GM18519 (cell line): ENCODE measurements around the gene KRTDAP.

Experiments
- ATAC-seq: cut with Tn5 transposase; IDR thresholded peaks from one replicate; pipeline ENCODE4 v1.9.1; 2021; ENCODE audit warnings: mild to moderate bottlenecking, moderate library complexity; ENCODE audit not compliant: unreplicated experiment, low FRiP score

The KRTDAP gene

DNA sequence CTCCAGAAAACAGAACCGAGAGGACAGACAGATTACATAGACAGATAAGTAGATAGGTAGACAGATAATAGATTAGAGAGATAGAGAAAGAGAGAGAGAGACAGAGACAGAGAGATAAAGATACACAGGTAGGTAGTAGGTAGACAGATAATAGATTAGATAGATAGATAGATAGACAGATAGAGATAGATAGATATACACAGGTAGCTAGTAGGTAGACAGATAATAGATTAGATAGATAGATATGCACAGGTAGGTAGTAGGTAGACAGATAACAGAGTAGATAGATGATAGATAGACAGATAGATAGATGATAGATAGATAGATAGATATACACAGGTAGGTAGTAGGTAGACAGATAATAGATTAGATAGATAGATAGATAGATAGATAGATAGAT is 32.1 kb downstream of the KRTDAP start:
- no peak for ATAC-seq

DNA sequence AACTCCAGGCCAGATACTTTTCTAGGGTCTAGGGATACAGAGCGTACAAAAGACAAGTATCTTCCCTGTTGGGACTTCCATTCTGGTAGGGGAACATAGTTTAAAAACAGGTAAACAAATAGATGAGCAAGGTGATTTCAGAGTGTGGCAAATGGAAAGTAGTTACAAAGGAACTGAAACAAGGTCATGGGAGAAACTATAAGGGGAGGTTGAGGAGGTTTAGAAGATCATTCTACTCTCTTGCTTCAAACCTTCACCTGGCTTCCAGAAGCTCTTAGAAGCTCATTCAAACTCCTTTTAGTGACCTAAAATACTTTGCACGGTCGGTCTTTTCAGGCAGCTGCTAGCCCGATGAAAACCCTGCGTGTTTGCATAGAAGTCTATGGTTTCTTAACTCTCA is 33.1 kb downstream of the KRTDAP start:
- ATAC-seq, result no peak

DNA sequence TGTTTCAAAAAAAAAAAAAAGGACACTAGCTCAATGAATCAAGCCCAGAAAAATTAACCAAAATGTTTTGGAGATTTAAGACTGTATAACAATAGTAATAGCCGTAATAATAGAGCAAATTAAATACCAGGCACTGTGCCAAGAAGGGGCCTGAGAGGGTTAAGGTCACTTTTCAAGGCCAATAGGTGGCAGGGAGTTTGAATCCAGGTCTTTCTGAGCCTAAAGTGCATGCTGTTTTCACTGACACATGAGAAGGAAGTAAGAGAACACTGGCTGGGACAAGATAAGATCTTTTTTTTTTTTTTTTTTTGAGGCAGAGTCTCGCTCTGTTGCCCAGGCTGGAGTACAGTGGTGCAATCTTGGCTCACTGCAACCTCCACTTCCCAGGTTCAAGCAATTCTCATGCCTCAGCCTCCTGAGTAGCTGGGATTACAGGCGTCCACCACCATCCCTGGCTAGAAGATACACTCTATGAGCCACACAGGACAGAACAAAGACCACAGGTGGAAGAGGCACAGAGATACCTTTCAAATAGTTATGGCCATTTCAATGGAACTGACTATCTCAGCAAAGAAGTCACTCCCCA is 34.6 kb downstream of the KRTDAP start:
- ATAC-seq, result no peak

DNA sequence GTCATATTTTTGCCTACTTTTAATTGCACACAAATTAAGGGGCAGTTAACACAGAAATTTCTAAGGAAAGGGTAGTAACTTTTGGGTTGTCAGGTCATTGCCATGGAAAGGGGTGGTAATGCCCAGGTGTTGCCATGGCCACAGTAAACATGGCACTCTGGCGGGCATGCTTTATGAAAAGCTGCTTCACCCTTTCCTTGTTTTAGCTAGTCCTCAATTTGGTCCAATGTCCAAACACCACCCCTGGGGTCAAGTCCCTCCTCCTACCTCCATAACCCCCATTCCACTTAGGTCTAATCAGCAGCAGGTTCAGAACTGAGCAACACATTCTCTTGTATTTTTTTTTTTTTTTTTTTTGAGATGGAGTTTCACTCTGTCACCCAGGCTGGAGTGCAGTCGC is 35.6 kb downstream of the KRTDAP start:
- ATAC-seq, result no peak

DNA sequence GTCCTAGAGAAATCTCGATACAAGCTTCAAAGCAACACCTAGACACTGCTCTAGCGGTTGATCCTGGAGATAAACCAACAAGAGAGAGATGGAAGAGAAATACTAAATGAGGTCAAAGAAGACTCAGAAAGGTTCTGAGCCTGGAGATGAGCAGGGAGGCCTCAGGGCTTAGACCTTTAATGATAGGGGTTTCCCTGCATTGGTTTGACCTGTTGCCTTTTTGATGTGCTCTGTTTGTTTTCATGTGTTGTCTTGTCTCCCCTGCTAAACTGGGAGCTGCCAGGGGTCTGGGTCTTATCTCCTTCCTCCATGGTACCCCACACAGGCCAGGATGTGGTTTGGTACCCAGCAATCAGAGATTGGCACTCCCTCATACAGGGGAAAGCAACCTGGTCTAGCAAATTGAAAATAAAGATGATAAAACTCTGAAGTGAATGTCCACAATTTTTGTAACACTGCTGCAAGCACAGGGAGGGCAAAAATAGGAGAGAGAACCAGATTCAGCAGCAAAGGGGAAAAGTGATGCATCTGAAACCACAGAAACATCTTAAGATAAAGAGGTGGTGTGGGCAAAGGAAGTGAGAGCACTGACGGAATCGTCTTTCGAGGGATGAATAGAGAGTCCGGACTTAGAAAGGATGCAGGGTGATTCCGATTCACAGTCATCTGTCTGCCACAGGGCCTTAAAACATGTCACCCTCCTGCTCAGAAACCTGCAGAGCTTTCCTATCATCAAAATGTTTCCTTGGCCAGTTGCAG is 38.7 kb downstream of the KRTDAP start:
- ATAC-seq, result no peak

DNA sequence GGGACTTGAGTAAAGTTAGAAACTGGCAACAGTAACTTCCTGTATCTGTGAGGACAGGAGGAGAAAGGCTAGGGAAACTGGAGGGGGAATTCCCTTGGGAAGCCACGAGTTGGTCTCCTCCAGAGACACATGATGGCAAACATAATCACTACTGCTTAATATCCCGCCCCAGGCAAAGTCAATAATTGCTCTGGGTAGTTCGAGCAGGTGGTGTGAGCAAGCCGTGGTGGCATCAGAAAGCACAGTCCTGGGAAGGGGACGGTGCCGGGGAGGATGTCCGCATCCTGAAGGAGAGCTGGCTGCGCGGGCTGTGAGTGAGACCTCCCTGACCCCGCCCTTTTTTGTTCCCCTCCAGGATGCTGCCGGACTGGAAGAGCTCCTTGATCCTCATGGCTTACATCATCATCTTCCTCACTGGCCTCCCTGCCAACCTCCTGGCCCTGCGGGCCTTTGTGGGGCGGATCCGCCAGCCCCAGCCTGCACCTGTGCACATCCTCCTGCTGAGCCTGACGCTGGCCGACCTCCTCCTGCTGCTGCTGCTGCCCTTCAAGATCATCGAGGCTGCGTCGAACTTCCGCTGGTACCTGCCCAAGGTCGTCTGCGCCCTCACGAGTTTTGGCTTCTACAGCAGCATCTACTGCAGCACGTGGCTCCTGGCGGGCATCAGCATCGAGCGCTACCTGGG is 40.8 kb downstream of the KRTDAP start:
- ATAC-seq, result no peak

DNA sequence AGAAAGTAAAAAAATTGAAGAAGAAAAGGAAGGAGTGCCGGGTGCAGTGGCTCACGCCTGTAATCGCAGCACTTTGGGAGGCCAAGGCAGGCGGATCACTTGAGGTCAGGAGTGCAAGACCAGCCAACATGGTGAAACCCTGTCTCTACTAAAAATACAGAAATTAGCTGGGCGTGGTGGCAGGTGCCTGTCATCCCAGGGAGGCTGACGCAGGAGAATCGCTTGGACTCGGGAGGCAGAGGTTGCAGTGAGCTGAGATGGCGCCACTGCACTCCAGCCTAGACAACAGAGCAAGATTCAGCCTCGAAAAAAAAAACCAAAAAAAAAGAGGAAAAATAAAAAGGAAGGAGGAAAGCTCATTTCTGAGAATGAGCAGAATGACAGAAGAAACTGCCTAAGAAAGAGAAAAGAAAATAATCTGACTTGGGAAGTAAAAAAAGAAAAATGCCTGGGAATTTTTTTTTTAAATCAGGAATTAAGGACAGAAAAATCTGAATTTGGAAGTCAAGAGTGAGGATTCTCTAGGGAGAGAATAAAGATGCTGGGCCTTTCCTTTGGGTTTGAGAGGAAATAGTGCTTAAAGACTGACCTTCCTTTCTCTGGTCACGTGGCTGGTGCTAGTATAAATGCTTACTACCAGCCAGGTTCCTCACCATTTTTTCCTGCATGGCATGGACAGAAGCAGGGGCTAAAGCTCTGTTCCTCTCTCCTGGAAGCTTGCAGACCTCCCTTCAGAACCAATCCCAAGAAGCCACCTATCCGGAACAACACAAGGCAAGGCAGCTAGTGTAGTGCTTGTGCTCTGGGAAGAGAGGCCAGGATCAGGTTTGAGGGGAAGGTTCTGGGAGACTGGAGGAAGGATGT is 42.4 kb downstream of the KRTDAP start, which contains the start of gene FFAR2:
Gene FFAR2, plus strand, starts transcription at position 652 of the 864 bp plus-strand sequence. CDS start 1,458 bp downstream, outside the sequence.
- no peak for ATAC-seq

DNA sequence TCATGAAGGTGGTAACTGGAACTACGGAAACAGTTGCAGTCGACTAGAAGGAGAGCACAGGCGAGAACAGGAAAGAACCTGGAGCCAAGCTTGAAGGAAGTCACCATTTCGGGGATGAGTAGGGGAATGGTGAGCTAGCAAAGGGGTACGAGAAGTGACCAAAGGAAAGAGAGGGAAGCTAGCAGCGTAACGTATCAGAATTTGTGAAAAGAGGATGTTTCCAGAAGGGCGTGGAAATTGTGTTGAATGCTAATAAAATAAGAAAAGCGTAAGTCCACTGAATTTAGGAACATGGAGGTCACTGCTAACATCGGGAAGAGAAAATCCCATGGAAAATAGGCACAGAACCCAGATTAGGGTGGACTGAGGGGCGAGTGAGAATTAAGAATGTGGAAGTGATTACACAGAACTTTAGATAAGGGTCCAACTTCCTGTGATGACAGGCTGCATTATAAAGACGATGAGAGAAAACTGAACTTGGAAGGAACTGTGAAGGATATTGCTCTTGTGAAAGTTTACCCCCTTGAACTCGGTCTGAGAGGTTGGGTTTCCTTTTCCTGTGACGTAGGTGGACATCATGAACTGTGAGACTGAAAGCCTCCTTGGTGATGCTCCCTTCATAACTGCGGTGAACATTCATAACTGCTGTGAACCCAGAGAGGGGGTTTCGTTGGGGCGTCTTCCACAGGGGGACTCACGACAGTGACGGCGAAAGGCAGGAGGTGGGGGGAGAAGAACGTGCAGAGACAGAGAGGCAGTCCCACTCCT is 44.3 kb downstream of the KRTDAP start:
- no peak for ATAC-seq

DNA sequence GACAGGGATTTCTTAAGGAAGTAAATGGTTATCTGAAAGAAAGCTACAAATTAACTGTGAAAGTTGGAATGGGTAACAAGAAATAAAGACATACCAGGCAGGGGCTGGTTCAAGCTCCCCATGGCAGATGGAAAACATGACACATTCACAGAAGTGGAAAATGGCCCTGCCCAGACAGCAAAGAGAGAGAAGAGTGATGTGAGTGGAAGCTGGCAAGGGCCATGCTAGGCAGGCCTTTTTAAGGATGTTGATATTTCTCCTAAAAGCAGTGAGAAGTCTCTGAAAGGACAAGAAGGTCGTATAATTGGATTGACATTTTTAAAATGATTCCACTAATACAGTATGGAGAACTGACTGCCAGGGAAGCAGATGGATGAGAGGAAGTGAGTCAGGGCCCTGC is 45.5 kb downstream of the KRTDAP start:
- ATAC-seq, result no peak

DNA sequence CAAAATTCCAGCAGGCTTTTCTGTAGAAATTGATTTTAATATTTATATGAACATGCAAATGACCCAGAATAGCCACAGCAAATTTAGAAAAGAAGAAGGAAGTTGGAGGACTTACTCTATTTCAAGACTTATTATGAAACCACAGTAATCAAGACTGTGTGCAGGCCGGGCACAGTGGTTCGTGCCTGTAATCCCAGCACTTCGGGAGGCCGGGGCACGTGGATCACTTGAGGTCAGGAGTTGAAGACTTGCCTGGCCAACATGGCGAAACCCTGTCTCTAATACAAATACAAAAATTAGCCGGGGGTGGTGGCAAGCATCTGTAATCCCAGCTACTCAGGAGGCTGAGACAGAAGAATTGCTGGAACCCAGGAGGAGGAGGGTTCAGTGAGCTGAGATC is 48.2 kb downstream of the KRTDAP start:
- no peak for ATAC-seq

DNA sequence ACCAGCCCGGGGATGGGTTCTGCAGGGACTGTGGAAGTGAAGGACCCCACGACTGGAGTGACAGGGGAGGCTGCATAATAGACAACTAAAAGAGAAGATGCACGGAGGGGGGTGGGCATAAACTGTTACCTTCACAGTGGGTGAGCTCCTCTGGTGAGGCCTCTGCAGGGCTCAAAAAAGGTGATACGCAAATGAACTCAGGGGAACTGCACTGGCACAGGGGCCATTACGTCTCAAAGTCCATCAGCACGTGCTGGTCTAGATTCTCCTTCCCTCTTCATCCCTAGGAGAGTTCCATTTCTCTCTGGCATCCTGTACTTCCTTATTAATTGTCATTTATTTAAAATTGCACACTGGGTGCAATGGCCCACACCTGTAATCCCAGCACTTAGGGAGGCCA is 50.3 kb downstream of the KRTDAP start:
- no peak for ATAC-seq

DNA sequence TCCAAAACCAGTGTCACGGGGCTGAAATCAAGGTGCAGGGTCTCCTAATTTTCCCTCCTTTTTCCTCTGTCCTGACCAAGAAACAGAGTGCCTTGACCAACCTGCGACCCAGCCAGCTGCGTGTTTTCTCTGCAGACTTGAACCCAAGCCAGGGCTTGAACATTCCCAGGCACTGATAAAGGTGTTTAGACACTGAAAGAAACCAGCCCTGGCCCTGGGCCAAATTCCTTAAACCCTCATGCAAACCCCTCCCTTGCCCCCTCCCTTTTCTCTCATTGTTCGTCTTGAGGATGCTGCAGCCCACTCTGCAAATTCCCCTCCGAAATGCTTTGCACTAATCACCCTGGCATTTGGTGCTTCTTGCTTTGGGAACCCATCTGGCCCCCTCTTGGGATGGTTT is 51.7 kb downstream of the KRTDAP start:
- ATAC-seq, result no peak

DNA sequence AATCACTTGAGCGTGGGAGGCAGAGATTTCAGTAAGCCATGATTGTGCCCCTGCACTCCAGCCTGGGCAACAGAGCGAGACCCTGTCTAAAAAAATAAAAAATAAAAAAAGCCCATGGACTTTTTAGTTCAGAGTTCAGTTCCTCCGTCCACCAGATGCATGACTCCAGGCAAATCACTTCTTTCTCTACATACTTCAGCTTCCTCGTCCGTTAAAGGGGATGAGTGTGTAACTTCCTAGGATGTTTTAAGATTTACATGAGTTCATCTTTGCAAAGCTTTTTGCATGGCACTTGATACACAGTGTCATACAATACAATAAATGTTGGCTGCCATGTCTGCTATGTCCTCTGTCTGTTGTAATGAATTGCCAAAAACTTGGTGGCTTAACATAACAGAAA is 52.2 kb downstream of the KRTDAP start:
- ATAC-seq, result no peak

DNA sequence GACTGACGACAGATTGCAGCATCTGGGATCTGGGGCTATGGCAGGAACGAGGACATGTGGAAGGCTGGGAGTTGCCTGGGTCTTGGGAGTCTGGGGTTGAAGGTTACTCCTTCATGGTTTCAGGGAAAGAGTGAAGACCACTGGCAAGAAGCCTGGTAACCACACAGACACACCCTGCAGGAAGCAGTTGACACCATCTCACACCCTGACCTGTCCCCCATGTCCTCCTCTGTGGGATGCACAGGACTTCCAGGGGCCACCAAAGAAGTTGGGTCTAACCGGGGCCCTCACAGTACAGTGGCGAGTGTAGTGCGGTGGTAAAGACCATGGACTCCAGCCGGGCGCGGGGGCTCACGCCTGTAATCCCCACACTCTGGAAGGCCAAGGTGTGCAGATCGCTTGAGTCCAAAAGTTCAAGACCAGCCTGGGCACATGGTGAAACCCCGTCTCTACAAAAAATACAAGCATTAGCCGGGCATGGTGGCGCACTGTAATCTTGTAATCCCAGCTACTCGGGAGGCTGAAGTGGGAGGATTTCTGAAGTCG is 52.8 kb downstream of the KRTDAP start:
- no peak for ATAC-seq
